Measurements from ENCODE around the gene UNC13A.
A peak's percentile ranks its signal among the peaks of the same experiment; 100 is the strongest.

UNC13A gene

GRCh38 chr19:17687857-17688784 lies at the start of gene UNC13A:
Gene UNC13A (minus strand): TSS chr19:17688354. CDS start chr19:17688199, 155 bp downstream.
- DNase-seq (ENCODE audit: low spot score): no peak

- no peak for DNase-seq (ENCODE audit: low spot score)
These were observed 49.6 kb upstream of the UNC13A start for GRCh38 chr19:17737690-17738153.

GRCh38 chr19:17735410-17735809 lies 47.3 kb upstream of the UNC13A start:
- DNase-seq (ENCODE audit: low spot score): no peak

DNA sequence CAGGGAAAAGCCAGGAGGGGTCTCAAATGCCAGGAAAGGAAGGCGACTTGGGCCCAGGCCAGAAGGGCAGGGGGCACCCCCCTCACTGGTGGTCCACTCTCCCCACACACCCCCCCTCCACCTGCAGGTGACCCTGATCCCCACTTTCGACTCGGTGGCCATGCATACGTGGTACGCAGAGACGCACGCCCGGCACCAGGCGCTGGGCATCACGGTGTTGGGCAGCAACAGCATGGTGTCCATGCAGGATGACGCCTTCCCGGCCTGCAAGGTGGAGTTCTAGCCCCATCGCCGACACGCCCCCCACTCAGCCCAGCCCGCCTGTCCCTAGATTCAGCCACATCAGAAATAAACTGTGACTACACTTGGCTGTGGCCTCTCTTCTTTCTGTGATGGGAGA lies 46.0 kb upstream of the UNC13A start:
- no peak for DNase-seq (ENCODE audit: low spot score)

- DNase-seq (ENCODE audit: low spot score): no peak
These were observed 45.0 kb upstream of the UNC13A start for GRCh38 chr19:17733127-17733526.

DNA sequence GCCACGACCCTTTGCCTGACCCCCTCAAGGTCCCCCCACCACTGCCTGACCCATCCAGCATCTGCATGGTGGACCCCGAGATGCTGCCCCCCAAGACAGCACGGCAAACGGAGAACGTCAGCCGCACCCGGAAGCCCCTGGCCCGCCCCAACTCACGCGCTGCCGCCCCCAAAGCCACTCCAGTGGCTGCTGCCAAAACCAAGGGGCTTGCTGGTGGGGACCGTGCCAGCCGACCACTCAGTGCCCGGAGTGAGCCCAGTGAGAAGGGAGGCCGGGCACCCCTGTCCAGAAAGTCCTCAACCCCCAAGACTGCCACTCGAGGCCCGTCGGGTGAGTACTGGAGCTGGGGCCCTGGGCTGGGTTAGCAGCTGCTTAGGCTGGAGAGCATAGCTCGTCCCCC lies 39.7 kb upstream of the UNC13A start:
- DNase-seq (ENCODE audit: low spot score): no peak

DNA sequence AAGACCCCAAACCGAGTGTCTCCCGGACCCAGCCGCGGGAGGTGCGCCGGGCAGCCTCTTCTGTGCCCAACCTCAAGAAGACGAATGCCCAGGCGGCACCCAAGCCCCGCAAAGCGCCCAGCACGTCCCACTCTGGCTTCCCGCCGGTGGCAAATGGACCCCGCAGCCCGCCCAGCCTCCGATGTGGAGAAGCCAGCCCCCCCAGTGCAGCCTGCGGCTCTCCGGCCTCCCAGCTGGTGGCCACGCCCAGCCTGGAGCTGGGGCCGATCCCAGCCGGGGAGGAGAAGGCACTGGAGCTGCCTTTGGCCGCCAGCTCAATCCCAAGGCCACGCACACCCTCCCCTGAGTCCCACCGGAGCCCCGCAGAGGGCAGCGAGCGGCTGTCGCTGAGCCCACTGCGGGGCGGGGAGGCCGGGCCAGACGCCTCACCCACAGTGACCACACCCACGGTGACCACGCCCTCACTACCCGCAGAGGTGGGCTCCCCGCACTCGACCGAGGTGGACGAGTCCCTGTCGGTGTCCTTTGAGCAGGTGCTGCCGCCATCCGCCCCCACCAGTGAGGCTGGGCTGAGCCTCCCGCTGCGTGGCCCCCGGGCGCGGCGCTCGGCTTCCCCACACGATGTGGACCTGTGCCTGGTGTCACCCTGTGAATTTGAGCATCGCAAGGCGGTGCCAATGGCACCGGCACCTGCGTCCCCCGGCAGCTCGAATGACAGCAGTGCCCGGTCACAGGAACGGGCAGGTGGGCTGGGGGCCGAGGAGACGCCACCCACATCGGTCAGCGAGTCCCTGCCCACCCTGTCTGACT lies 39.0 kb upstream of the UNC13A start:
- no peak for DNase-seq (ENCODE audit: low spot score)

DNA sequence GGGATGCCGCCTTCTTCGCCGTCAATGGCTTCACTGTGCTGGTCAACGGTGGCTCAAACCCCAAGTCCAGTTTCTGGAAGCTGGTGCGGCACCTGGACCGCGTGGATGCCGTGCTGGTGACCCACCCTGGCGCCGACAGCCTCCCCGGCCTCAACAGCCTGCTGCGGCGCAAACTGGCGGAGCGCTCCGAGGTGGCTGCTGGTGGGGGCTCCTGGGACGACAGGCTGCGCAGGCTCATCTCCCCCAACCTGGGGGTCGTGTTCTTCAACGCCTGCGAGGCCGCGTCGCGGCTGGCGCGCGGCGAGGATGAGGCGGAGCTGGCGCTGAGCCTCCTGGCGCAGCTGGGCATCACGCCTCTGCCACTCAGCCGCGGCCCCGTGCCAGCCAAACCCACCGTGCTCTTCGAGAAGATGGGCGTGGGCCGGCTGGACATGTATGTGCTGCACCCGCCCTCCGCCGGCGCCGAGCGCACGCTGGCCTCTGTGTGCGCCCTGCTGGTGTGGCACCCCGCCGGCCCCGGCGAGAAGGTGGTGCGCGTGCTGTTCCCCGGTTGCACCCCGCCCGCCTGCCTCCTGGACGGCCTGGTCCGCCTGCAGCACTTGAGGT lies 38.1 kb upstream of the UNC13A start:
- no peak for DNase-seq (ENCODE audit: low spot score)

- no peak for DNase-seq (ENCODE audit: low spot score)
These were observed 37.4 kb upstream of the UNC13A start for GRCh38 chr19:17725422-17726078.

GRCh38 chr19:17724655-17725054 lies 36.5 kb upstream of the UNC13A start:
- no peak for DNase-seq (ENCODE audit: low spot score)

DNA sequence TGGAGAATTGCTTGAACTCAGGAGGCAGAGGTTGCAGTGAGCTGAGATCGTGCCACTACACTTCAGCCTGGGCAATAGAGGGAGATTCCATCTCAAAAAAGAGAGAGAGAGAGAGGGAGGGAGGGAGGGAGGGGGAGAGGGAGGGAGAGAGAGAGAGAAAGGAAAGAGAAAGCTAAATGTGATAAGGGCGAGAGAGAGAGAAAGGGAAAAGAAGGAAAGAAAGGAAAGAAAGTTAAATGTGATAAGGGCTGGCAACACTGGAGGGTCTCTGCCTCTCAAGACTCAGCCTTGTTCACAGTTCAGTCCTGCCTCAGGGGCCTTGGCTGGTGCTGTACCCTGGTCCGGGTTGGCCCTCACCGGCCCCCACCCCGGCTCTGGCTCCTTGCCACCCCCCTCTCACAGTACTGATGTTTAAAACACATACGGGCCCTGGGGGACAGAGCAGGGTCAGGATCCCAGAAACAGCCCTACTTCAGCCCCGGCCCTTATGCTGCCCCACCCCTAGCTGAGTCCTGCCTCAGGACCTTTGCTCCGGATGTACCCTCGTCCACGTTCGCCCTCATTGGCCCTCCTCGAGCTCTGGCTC lies 34.6 kb upstream of the UNC13A start:
- DNase-seq (ENCODE audit: low spot score): no peak

DNA sequence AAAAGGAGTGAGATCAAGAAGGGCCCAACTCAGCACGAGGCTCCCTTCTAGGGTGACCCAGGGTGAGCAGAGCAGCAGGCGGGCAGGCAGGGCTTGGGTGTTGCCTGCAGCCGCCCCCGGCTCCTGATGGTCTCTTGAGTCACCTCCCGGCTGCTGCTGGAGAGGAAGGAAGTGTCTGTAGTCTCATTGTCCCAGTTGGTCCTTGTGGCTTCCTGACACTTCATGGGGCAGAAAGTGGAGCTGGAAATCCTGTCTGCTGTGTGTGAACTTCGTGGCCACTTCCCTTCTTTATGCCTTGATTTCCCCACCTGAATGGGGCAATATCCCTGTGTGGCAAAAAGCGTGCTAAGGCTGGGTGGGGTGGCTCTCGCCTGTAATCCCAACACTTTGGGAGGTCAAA lies 33.7 kb upstream of the UNC13A start:
- no peak for DNase-seq (ENCODE audit: low spot score)

DNA sequence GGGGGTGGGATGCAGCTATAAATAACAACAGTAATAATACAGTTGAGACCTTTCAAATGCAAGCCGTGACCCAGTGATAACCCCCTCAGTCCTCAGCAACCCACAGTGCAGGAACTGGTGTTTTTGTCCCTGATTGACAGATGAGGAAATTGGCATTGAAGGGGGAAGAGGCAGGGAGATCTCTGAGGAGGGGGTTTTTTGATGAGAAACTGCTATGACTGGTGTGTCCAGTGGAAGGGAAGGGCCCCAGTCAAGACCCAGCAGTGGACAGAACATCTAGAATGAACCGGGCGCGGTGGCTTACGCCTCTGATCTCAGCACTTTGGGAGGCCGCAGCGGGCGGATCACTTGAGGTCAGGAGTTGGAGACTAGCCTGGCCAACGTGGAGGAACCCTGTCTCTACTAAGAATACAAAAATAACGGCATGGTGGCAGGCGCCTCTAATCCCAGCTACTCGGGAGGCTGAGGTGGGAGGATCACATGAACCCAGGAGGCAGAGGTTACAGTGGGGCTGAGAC lies 33.0 kb upstream of the UNC13A start:
- DNase-seq (ENCODE audit: low spot score): no peak

- no peak for DNase-seq (ENCODE audit: low spot score)
These were observed 32.3 kb upstream of the UNC13A start for GRCh38 chr19:17720440-17720839.

- DNase-seq (ENCODE audit: low spot score): no peak
These were observed 31.7 kb upstream of the UNC13A start for GRCh38 chr19:17719730-17720400.

GRCh38 chr19:17718947-17719711 lies 31.0 kb upstream of the UNC13A start, which contains the start of gene MAP1S:
Gene MAP1S (plus strand): TSS chr19:17719480. CDS start chr19:17719503, 23 bp downstream.
- peak; percentile 46 for DNase-seq (ENCODE audit: low spot score)

GRCh38 chr19:17718550-17718946 lies 30.4 kb upstream of the UNC13A start:
- DNase-seq (ENCODE audit: low spot score): no peak

- no peak for DNase-seq (ENCODE audit: low spot score)
These were observed 28.3 kb upstream of the UNC13A start for GRCh38 chr19:17716309-17716929.

- DNase-seq (ENCODE audit: low spot score): no peak
These were observed 23.7 kb upstream of the UNC13A start for GRCh38 chr19:17711851-17712250.

All from hematopoietic multipotent progenitor cell treated with erythropoietin and hydrocortisone succinate and interleukin-3 and kit ligand, for 17 days (in vitro differentiated cells).